ENCODE results near the gene HBA2.
A peak's percentile ranks its signal among the peaks of the same experiment; 100 is the strongest.
"Not testable (repeated sequence)": the region's sequence is repeated elsewhere in the genome, so short reads cannot be mapped to it uniquely, and the experiment has no call there.

HBA2 gene

DNA sequence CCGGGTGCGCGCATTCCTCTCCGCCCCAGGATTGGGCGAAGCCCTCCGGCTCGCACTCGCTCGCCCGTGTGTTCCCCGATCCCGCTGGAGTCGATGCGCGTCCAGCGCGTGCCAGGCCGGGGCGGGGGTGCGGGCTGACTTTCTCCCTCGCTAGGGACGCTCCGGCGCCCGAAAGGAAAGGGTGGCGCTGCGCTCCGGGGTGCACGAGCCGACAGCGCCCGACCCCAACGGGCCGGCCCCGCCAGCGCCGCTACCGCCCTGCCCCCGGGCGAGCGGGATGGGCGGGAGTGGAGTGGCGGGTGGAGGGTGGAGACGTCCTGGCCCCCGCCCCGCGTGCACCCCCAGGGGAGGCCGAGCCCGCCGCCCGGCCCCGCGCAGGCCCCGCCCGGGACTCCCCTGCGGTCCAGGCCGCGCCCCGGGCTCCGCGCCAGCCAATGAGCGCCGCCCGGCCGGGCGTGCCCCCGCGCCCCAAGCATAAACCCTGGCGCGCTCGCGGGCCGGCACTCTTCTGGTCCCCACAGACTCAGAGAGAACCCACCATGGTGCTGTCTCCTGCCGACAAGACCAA lies at the start of gene HBA2:
HBA2 (plus strand) TSS at position 503 of the 568 bp plus-strand sequence; CDS start at position 540, 37 bp downstream.
- not testable (repeated sequence) for H3K9me3 ChIP-seq (ENCODE audit: control insufficient read depth in 1 of 2, low read length in 2 of 2); H3K36me3 ChIP-seq (ENCODE audit: control insufficient read depth in 1 of 2, insufficient read depth in 2 of 2, low read length in 2 of 2); H3K9ac ChIP-seq (ENCODE audit: low read depth in 1 of 2, low read length in 2 of 2); H3K27ac ChIP-seq (ENCODE audit: low read depth, low read length); H3K4me1 ChIP-seq (ENCODE audit: control insufficient read depth in 1 of 2, insufficient read depth in 2 of 2, low read length in 2 of 2); H3K4me3 ChIP-seq (ENCODE audit: low read depth in 1 of 2, low read length in 2 of 2)
- H3K27me3 ChIP-seq (ENCODE audit: control insufficient read depth in 1 of 2, insufficient read depth in 2 of 2, low read length in 2 of 2), result peaks cover 32 to 38% of the 10 kb centered on the region in 2 donors

DNA sequence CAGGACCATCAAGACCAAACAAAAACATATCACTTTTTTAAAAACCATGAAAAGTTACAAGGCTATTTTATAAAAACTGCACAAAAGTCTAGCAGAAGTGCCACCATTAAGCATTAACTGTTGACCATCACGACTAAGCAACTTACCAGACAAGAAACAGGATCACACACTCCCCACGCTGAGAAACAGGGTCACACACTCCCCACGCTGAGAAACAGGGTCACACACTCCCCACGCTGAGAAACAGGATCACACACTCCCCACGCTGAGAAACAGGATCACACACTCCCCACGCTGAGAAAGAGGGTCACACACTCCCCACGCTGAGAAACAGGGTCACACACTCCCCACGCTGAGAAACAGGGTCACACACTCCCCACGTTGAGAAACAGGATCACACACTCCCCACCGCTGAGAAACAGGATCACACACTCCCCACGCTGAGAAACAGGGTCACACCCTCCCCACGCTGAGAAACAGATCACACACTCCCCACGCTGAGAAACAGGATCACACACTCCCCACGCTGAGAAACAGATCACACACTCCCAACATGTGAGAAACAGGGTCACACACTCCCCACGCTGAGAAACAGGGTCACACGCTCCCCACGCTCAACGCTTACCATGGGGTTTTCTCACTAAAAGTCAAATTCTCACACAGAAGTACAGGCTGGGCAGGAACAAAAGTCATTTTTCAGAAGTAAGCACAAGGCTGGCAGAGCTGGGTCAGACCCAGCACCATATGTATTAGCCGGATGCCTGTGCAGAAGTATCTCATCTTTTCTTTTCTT lies 48.9 kb upstream of the HBA2 start:
- not testable (repeated sequence) for H3K27ac ChIP-seq (ENCODE audit: low read depth, low read length); H3K36me3 ChIP-seq (ENCODE audit: control insufficient read depth in 1 of 2, insufficient read depth in 2 of 2, low read length in 2 of 2); H3K9ac ChIP-seq (ENCODE audit: low read depth in 1 of 2, low read length in 2 of 2); H3K9me3 ChIP-seq (ENCODE audit: control insufficient read depth in 1 of 2, low read length in 2 of 2); H3K27me3 ChIP-seq (ENCODE audit: control insufficient read depth in 1 of 2, insufficient read depth in 2 of 2, low read length in 2 of 2); H3K4me3 ChIP-seq (ENCODE audit: low read depth in 1 of 2, low read length in 2 of 2); H3K4me1 ChIP-seq (ENCODE audit: control insufficient read depth in 1 of 2, insufficient read depth in 2 of 2, low read length in 2 of 2)

DNA sequence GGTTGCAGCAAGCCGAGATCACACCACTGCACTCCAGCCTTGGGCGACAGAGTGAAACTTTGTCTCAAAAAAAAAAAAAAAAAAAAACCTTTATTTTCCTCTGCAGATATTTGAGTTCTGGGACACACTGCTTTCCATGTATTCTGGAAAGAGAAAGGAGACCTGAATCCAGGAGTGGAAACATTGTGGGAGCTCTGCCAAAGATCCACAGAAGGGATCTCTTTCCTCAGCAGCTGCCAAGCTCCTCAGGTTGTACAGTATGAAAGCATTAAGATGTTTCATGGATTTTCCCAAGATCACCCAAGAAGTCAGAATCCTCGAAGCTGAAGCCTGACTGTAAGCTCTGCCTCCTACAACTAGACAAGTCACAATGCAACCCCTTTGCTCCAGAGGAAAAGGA lies 47.7 kb upstream of the HBA2 start:
- no peaks in the 10 kb centered on the region for H3K4me1 ChIP-seq (ENCODE audit: control insufficient read depth in 1 of 2, insufficient read depth in 2 of 2, low read length in 2 of 2)
- no peaks in the 10 kb centered on the region for H3K27me3 ChIP-seq (ENCODE audit: control insufficient read depth in 1 of 2, insufficient read depth in 2 of 2, low read length in 2 of 2)
- no peaks in the 10 kb centered on the region for H3K9me3 ChIP-seq (ENCODE audit: control insufficient read depth in 1 of 2, low read length in 2 of 2)
- H3K4me3 ChIP-seq (ENCODE audit: low read depth in 1 of 2, low read length in 2 of 2), result no peak overlapping the region
- H3K27ac ChIP-seq (ENCODE audit: low read depth, low read length), result no peak overlapping the region
- H3K9ac ChIP-seq (ENCODE audit: low read depth in 1 of 2, low read length in 2 of 2), result no peak overlapping the region
- peaks cover 3 to 5% of the 10 kb centered on the region in 2 donors for H3K36me3 ChIP-seq (ENCODE audit: control insufficient read depth in 1 of 2, insufficient read depth in 2 of 2, low read length in 2 of 2)

GRCh38 chr16:129075-129474 lies 43.6 kb upstream of the HBA2 start:
- Histone ChIP-seq H3K27me3 (ENCODE audit: control insufficient read depth in 1 of 2, insufficient read depth in 2 of 2, low read length in 2 of 2) (no peaks in the 10 kb centered on the region), H3K4me1 (ENCODE audit: control insufficient read depth in 1 of 2, insufficient read depth in 2 of 2, low read length in 2 of 2) (no peaks in the 10 kb centered on the region), H3K9me3 (ENCODE audit: control insufficient read depth in 1 of 2, low read length in 2 of 2) (no peaks in the 10 kb centered on the region), H3K4me3 (ENCODE audit: low read depth in 1 of 2, low read length in 2 of 2) (no peak overlapping the region), H3K36me3 (ENCODE audit: control insufficient read depth in 1 of 2, insufficient read depth in 2 of 2, low read length in 2 of 2) (peaks cover 0 to 3% of the 10 kb centered on the region in 2 donors), H3K27ac (ENCODE audit: low read depth, low read length) (no peak overlapping the region), H3K9ac (ENCODE audit: low read depth in 1 of 2, low read length in 2 of 2) (no peak overlapping the region)

- H3K27me3 ChIP-seq (ENCODE audit: control insufficient read depth in 1 of 2, insufficient read depth in 2 of 2, low read length in 2 of 2), result no peaks in the 10 kb centered on the region
- no peak overlapping the region for H3K9ac ChIP-seq (ENCODE audit: low read depth in 1 of 2, low read length in 2 of 2)
- H3K4me3 ChIP-seq (ENCODE audit: low read depth in 1 of 2, low read length in 2 of 2), result no peak overlapping the region
Measured at GRCh38 chr16:130533-131173, 42.0 kb upstream of the HBA2 start.

GRCh38 chr16:132120-132519 lies 40.6 kb upstream of the HBA2 start:
- no peaks in the 10 kb centered on the region for H3K4me1 ChIP-seq (ENCODE audit: control insufficient read depth in 1 of 2, insufficient read depth in 2 of 2, low read length in 2 of 2)
- H3K4me3 ChIP-seq (ENCODE audit: low read depth in 1 of 2, low read length in 2 of 2), result no peak overlapping the region
- H3K9me3 ChIP-seq (ENCODE audit: control insufficient read depth in 1 of 2, low read length in 2 of 2), result no peaks in the 10 kb centered on the region
- H3K27ac ChIP-seq (ENCODE audit: low read depth, low read length), result no peak overlapping the region
- no peaks in the 10 kb centered on the region for H3K27me3 ChIP-seq (ENCODE audit: control insufficient read depth in 1 of 2, insufficient read depth in 2 of 2, low read length in 2 of 2)
- H3K36me3 ChIP-seq (ENCODE audit: control insufficient read depth in 1 of 2, insufficient read depth in 2 of 2, low read length in 2 of 2), result peaks cover 0 to 3% of the 10 kb centered on the region in 2 donors
- no peak overlapping the region for H3K9ac ChIP-seq (ENCODE audit: low read depth in 1 of 2, low read length in 2 of 2)

More at GRCh38 chr16:130533-131173, 42.0 kb upstream of the HBA2 start:
- H3K4me1 ChIP-seq (ENCODE audit: control insufficient read depth in 1 of 2, insufficient read depth in 2 of 2, low read length in 2 of 2), result no peaks in the 10 kb centered on the region
- peaks cover 0 to 3% of the 10 kb centered on the region in 2 donors for H3K36me3 ChIP-seq (ENCODE audit: control insufficient read depth in 1 of 2, insufficient read depth in 2 of 2, low read length in 2 of 2)
- H3K9me3 ChIP-seq (ENCODE audit: control insufficient read depth in 1 of 2, low read length in 2 of 2), result no peaks in the 10 kb centered on the region
- H3K27ac ChIP-seq (ENCODE audit: low read depth, low read length), result no peak overlapping the region

DNA sequence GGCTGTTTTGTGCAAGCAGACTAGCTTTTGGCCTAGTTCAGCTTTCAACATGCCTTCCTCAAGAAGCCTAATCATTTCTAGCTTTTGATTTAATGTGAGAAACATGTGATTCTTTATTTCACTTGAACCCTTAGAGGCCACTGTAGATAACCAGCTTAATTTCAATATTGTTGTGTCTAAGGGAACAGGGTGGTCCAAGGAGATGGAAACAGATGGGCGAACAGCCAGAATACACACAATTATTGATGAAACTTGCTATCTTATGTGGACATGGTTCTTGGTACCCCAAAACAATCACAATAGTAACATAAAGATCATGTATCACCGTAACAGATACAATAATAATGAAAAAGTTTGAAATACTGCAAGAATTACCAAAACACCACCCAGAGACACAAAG lies 39.0 kb upstream of the HBA2 start:
- no peaks in the 10 kb centered on the region for H3K4me1 ChIP-seq (ENCODE audit: control insufficient read depth in 1 of 2, insufficient read depth in 2 of 2, low read length in 2 of 2)
- H3K9me3 ChIP-seq (ENCODE audit: control insufficient read depth in 1 of 2, low read length in 2 of 2), result no peaks in the 10 kb centered on the region
- no peak overlapping the region for H3K9ac ChIP-seq (ENCODE audit: low read depth in 1 of 2, low read length in 2 of 2)
- H3K27me3 ChIP-seq (ENCODE audit: control insufficient read depth in 1 of 2, insufficient read depth in 2 of 2, low read length in 2 of 2), result no peaks in the 10 kb centered on the region
- H3K36me3 ChIP-seq (ENCODE audit: control insufficient read depth in 1 of 2, insufficient read depth in 2 of 2, low read length in 2 of 2), result peaks cover 0 to 3% of the 10 kb centered on the region in 2 donors
- no peak overlapping the region for H3K4me3 ChIP-seq (ENCODE audit: low read depth in 1 of 2, low read length in 2 of 2)
- H3K27ac ChIP-seq (ENCODE audit: low read depth, low read length), result no peak overlapping the region

GRCh38 chr16:138049-138417 lies 34.6 kb upstream of the HBA2 start:
- Histone ChIP-seq H3K4me1 (ENCODE audit: control insufficient read depth in 1 of 2, insufficient read depth in 2 of 2, low read length in 2 of 2) (no peaks in the 10 kb centered on the region), H3K4me3 (ENCODE audit: low read depth in 1 of 2, low read length in 2 of 2) (peak overlapping the region; percentile 62 to 73), H3K27me3 (ENCODE audit: control insufficient read depth in 1 of 2, insufficient read depth in 2 of 2, low read length in 2 of 2) (no peaks in the 10 kb centered on the region), H3K9ac (ENCODE audit: low read depth in 1 of 2, low read length in 2 of 2) (peak overlapping the region; percentile 57 to 71), H3K36me3 (ENCODE audit: control insufficient read depth in 1 of 2, insufficient read depth in 2 of 2, low read length in 2 of 2) (no peaks in the 10 kb centered on the region), H3K9me3 (ENCODE audit: control insufficient read depth in 1 of 2, low read length in 2 of 2) (no peaks in the 10 kb centered on the region), H3K27ac (ENCODE audit: low read depth, low read length) (no peak overlapping the region)

DNA sequence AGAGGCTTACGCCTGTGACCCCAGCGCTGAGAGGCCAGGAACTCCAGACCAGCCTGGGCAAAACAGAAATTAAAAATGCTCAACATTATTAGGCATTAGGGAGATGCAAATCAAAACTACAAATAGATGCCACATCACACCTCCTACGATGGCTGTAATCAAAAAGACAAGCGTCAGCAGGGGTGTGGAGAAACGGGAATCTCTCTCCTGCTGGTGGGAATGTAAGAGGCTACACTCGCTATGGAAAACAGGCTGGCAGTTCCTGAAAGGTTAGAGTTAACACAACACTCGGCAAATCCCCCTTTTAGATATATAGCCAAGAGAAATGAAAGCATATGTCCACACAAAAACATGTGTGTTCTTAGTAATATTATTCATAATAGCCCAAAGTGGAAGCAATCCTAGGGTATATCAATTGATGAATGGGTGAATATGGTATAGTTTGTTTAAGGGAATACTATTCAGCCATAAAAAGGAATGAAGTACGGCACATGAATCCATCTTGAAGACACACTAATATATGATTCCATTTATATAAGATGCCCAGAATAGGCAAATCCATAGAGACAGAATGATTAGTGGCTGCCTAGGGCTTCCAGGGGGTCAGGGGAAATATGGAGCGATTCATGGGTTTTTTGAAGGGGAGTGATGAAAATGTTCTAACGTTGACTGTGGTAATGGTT lies 32.4 kb upstream of the HBA2 start:
- Histone ChIP-seq H3K4me3 (ENCODE audit: low read depth in 1 of 2, low read length in 2 of 2) (no peak overlapping the region), H3K36me3 (ENCODE audit: control insufficient read depth in 1 of 2, insufficient read depth in 2 of 2, low read length in 2 of 2) (no peaks in the 10 kb centered on the region), H3K4me1 (ENCODE audit: control insufficient read depth in 1 of 2, insufficient read depth in 2 of 2, low read length in 2 of 2) (no peaks in the 10 kb centered on the region), H3K9me3 (ENCODE audit: control insufficient read depth in 1 of 2, low read length in 2 of 2) (no peaks in the 10 kb centered on the region), H3K27ac (ENCODE audit: low read depth, low read length) (no peak overlapping the region), H3K27me3 (ENCODE audit: control insufficient read depth in 1 of 2, insufficient read depth in 2 of 2, low read length in 2 of 2) (no peaks in the 10 kb centered on the region), H3K9ac (ENCODE audit: low read depth in 1 of 2, low read length in 2 of 2) (no peak overlapping the region)

GRCh38 chr16:142405-142967 lies 30.2 kb upstream of the HBA2 start:
- H3K27ac ChIP-seq (ENCODE audit: low read depth, low read length), result no peak overlapping the region
- no peaks in the 10 kb centered on the region for H3K9me3 ChIP-seq (ENCODE audit: control insufficient read depth in 1 of 2, low read length in 2 of 2)
- H3K9ac ChIP-seq (ENCODE audit: low read depth in 1 of 2, low read length in 2 of 2), result no peak overlapping the region
- no peaks in the 10 kb centered on the region for H3K27me3 ChIP-seq (ENCODE audit: control insufficient read depth in 1 of 2, insufficient read depth in 2 of 2, low read length in 2 of 2)
- H3K4me1 ChIP-seq (ENCODE audit: control insufficient read depth in 1 of 2, insufficient read depth in 2 of 2, low read length in 2 of 2), result no peaks in the 10 kb centered on the region
- H3K36me3 ChIP-seq (ENCODE audit: control insufficient read depth in 1 of 2, insufficient read depth in 2 of 2, low read length in 2 of 2), result no peaks in the 10 kb centered on the region
- no peak overlapping the region for H3K4me3 ChIP-seq (ENCODE audit: low read depth in 1 of 2, low read length in 2 of 2)

Data from duodenal mucosa (tissue), 2 donors.